HG03469 (cell line): ENCODE data around the gene FANK1.

ENCODE experiments used
- ATAC-seq: cut with Tn5 transposase; IDR thresholded peaks from one replicate; pipeline ENCODE4 v1.9.1; 2021; ENCODE audit warnings: mild to moderate bottlenecking, moderate library complexity, moderate number of reproducible peaks; ENCODE audit not compliant: unreplicated experiment

Gene FANK1

DNA sequence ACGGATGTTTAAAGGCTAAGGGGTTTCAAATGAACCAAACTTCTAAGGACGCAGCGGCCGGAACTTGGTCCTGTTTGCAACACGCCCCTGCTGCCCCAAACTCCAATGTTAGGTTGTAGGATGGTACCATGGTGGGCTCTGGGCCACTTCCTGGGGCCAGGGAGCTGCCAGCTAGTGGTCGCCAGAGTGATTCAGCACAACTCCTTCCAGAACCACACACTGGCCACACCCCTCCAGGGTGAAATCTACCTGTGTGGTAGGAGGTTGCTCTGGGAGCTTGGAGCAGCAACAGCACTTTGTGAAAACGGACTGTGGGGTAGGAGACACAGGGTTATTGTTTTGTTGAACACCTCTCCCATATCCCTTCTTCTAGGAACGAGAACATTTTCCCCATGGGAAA is 161.1 kb downstream of the FANK1 start:
- no peak for ATAC-seq

DNA sequence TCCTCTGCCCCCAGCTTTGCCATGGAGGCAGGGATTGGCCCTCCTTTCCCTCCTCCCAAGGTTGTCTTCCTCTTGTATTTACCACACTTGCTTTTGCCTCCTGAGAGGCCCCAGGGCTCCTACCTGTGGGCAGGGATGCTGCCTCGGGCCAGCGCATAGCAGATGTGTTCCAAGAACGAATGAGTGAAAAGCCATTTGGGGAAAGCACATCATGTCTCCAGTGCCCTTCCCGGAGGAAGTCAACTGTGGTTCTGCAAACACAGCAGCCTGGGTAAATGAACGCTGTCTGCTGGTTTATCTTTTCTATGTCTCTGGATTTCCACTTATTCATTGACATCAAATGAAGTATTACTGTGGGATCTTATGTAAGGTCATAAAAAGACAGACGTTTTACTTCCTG is 161.7 kb downstream of the FANK1 start:
- no peak for ATAC-seq

DNA sequence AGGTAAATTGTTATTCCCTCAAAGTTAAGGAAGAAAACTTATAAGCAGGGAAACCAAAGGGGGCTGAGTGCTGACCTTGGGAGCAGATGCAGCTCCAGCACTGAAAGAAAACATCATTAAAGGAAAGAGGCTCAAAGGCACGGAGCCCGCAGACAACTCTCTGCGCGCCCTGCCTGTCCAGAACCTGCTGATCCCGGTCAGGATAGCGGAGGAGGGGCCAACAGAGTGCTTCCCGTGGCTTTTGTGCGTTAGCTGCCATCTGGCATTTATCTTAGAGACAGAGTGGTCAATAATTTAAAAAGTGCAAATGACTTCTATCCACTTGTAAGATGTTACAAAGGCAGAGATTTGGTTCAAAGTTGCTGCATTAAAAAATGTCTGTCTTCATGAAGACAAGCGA is 162.1 kb downstream of the FANK1 start:
- no peak for ATAC-seq
